Measurements from ENCODE around the gene NSG1. TPM values are rescaled to one million over a fixed set of nuclear protein-coding genes. Genes with fewer than 3 reads are reported as not detected.

The NSG1 gene
- total and polyA plus RNA-seq, 2 experiments from 2014 or later, result 0.31 to 0.86 TPM

- Histone ChIP-seq H2AFZ (no peak overlapping the region), H4K20me1 (ENCODE audit: insufficient read depth) (no peaks in the 10 kb centered on the region), H3K27ac (no peak overlapping the region), H3K9me3 (ENCODE audit: low read depth) (no peaks in the 10 kb centered on the region), H3K36me3 (ENCODE audit: low read depth) (peaks cover 24% of the 10 kb centered on the region; the same call in 1 of the 2 replicates), H3K27me3 (replicated peaks; ENCODE audit: insufficient read depth) (no peaks in the 10 kb centered on the region), H3F3A (ENCODE audit: insufficient read depth) (no peaks in the 10 kb centered on the region), H3K79me2 (ENCODE audit: insufficient read depth) (no peaks in the 10 kb centered on the region), H3K4me2 (ENCODE audit: unreplicated experiment) (no peak overlapping the region), H3K9me2 (ENCODE audit: insufficient read depth) (no peaks in the 10 kb centered on the region), H3K9ac (no peak overlapping the region), H3K4me1 (ENCODE audit: insufficient read depth) (no peaks in the 10 kb centered on the region), H3K4me3 (no peak overlapping the region)
- no peak for TF ChIP-seq EZH2phosphoT487 (IDR thresholded peaks at IDR 0.05; ENCODE audit: insufficient read depth, low read depth)
- no peak for TF ChIP-seq EZH2 (IDR thresholded peaks at IDR 0.05; ENCODE audit: insufficient read depth, poor library complexity, severe bottlenecking)
- in situ Hi-C loops (cut with MboI), result no loop called here
- 49 to 53% methylated on average over 7 of the region's 7 CpGs for WGBS, 2 experiments (ENCODE audit: low coverage in 1 of 2, low lambda C conversion rate in 2 of 2, missing lambda C conversion rate in 2 of 2)
- DNase-seq, result no peak
These were observed 31.0 kb downstream of the NSG1 start for GRCh38 chr4:4417886-4418285.

- no peaks in the 10 kb centered on the region for H3K4me1 ChIP-seq (ENCODE audit: insufficient read depth)
- H3K27ac ChIP-seq, result no peak overlapping the region
- no peaks in the 10 kb centered on the region for H3F3A ChIP-seq (ENCODE audit: insufficient read depth)
- no peaks in the 10 kb centered on the region for H3K9me2 ChIP-seq (ENCODE audit: insufficient read depth)
- H3K4me2 ChIP-seq (ENCODE audit: unreplicated experiment), result no peak overlapping the region
- H2AFZ ChIP-seq, result no peak overlapping the region
- H3K9ac ChIP-seq, result no peak overlapping the region
- no peaks in the 10 kb centered on the region for H3K79me2 ChIP-seq (ENCODE audit: insufficient read depth)
- no peaks in the 10 kb centered on the region for H3K27me3 ChIP-seq (replicated peaks; ENCODE audit: insufficient read depth)
- no peak for TF ChIP-seq EZH2phosphoT487 (IDR thresholded peaks at IDR 0.05; ENCODE audit: insufficient read depth, low read depth)
- TF ChIP-seq EZH2 (IDR thresholded peaks at IDR 0.05; ENCODE audit: insufficient read depth, poor library complexity, severe bottlenecking), result no peak
- H3K9me3 ChIP-seq (ENCODE audit: low read depth), result no peaks in the 10 kb centered on the region
- no peaks in the 10 kb centered on the region for H4K20me1 ChIP-seq (ENCODE audit: insufficient read depth)
- no peak for DNase-seq
- H3K36me3 ChIP-seq (ENCODE audit: low read depth), result peaks cover 32% of the 10 kb centered on the region; the same call in 1 of the 2 replicates
- in situ Hi-C loops (cut with MboI), result no loop called here
- 87 to 91% methylated on average over 19 of the region's 19 CpGs for WGBS, 2 experiments (ENCODE audit: low coverage in 1 of 2, low lambda C conversion rate in 2 of 2, missing lambda C conversion rate in 2 of 2)
- no peak overlapping the region for H3K4me3 ChIP-seq
These were observed 31.9 kb downstream of the NSG1 start for GRCh38 chr4:4418676-4419390.

DNA sequence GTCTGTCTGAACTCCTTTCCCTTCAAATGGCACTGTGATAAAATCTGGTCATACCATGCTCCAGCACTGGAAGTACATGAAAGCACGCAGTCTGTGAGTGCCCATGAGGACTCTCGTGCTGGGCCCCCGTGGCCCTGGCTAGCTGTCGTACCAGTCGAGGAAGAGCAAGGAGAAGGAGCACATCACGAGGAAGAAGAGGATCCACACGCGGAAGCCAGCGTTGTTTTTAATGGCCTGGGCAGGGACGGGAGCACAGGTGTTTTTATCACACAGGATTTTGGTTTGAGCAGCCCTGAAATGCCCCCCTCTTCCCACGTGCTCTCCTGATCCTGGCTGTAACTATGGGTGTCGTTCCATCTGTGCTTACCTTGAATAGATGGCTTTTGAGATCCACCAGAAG lies 33.0 kb downstream of the NSG1 start:
- no peaks in the 10 kb centered on the region for H3K79me2 ChIP-seq (ENCODE audit: insufficient read depth)
- H3K4me2 ChIP-seq (ENCODE audit: unreplicated experiment), result no peak overlapping the region
- H4K20me1 ChIP-seq (ENCODE audit: insufficient read depth), result no peaks in the 10 kb centered on the region
- no peaks in the 10 kb centered on the region for H3K9me2 ChIP-seq (ENCODE audit: insufficient read depth)
- H3K4me1 ChIP-seq (ENCODE audit: insufficient read depth), result no peaks in the 10 kb centered on the region
- H3K9me3 ChIP-seq (ENCODE audit: low read depth), result no peaks in the 10 kb centered on the region
- TF ChIP-seq EZH2 (IDR thresholded peaks at IDR 0.05; ENCODE audit: insufficient read depth, poor library complexity, severe bottlenecking) (no peak), EZH2phosphoT487 (IDR thresholded peaks at IDR 0.05; ENCODE audit: insufficient read depth, low read depth) (no peak)
- no peaks in the 10 kb centered on the region for H3F3A ChIP-seq (ENCODE audit: insufficient read depth)
- 96 to 98% methylated on average over 12 of the region's 12 CpGs for WGBS, 2 experiments (ENCODE audit: low coverage in 1 of 2, low lambda C conversion rate in 2 of 2, missing lambda C conversion rate in 2 of 2)
- no peaks in the 10 kb centered on the region for H3K27me3 ChIP-seq (replicated peaks; ENCODE audit: insufficient read depth)
- in situ Hi-C loops (cut with MboI), result no loop called here
- H3K9ac ChIP-seq, result no peak overlapping the region
- H2AFZ ChIP-seq, result no peak overlapping the region
- no peak for DNase-seq
- no peak overlapping the region for H3K4me3 ChIP-seq
- H3K36me3 ChIP-seq (ENCODE audit: low read depth), result peaks cover 33% of the 10 kb centered on the region; the same call in 1 of the 2 replicates
- H3K27ac ChIP-seq, result no peak overlapping the region

DNA sequence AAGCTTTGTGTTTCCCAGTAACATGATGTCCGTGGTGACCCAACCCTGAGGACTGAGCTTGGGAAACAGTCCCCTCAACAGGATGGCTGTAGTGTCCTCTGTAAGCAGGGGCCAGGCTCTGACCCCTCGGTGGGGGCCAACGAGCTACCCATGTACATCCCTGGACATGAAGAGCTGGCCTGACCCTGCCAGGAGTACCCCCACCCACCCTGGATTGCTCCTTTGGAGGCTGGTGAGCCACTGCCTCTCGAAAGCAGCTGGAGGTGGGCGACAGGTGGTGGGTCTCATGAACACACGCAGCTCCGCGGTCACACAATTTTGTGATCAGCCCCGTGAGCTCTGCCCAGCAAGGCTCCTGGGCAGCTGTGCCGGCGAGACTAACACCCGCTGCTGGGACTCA lies 33.5 kb downstream of the NSG1 start:
- DNase-seq, result no peak
- H3K9ac ChIP-seq, result no peak overlapping the region
- in situ Hi-C loops (cut with MboI), result no loop called here
- no peaks in the 10 kb centered on the region for H3K9me2 ChIP-seq (ENCODE audit: insufficient read depth)
- H3K9me3 ChIP-seq (ENCODE audit: low read depth), result no peaks in the 10 kb centered on the region
- H3K36me3 ChIP-seq (ENCODE audit: low read depth), result peaks cover 33% of the 10 kb centered on the region; the same call in 1 of the 2 replicates
- 96 to 97% methylated on average over 12 of the region's 12 CpGs for WGBS, 2 experiments (ENCODE audit: low coverage in 1 of 2, low lambda C conversion rate in 2 of 2, missing lambda C conversion rate in 2 of 2)
- H3K27me3 ChIP-seq (replicated peaks; ENCODE audit: insufficient read depth), result no peaks in the 10 kb centered on the region
- no peak overlapping the region for H2AFZ ChIP-seq
- H3K4me1 ChIP-seq (ENCODE audit: insufficient read depth), result no peaks in the 10 kb centered on the region
- H4K20me1 ChIP-seq (ENCODE audit: insufficient read depth), result no peaks in the 10 kb centered on the region
- H3K4me2 ChIP-seq (ENCODE audit: unreplicated experiment), result no peak overlapping the region
- no peak for TF ChIP-seq EZH2phosphoT487 (IDR thresholded peaks at IDR 0.05; ENCODE audit: insufficient read depth, low read depth)
- TF ChIP-seq EZH2 (IDR thresholded peaks at IDR 0.05; ENCODE audit: insufficient read depth, poor library complexity, severe bottlenecking), result no peak
- H3K79me2 ChIP-seq (ENCODE audit: insufficient read depth), result no peaks in the 10 kb centered on the region
- H3F3A ChIP-seq (ENCODE audit: insufficient read depth), result no peaks in the 10 kb centered on the region
- H3K4me3 ChIP-seq, result no peak overlapping the region
- no peak overlapping the region for H3K27ac ChIP-seq

All from GM23248 (cell line).